MM.1S (cell line): ENCODE measurements around the gene MTHFR.

Source experiments
- CTCF ChIP-seq: fragments of 300-600 bp; sonication (generic); IDR thresholded peaks from 2 replicates; pipeline ENCODE4 v1.5.1; 2016; ENCODE audit warnings: antibody characterized with exemption, low read length, mixed read lengths
- EZH2 ChIP-seq: fragments of 300-600 bp; sonication (generic); optimal IDR thresholded peaks from 2 replicates; pipeline ENCODE3; 2017; ENCODE audit warnings: low read depth, mild to moderate bottlenecking, antibody characterized with exemption, low read length, mixed read lengths
- EZH2phosphoT487 ChIP-seq: fragments of 300-600 bp; sonication (generic); IDR thresholded peaks from 2 replicates; pipeline ENCODE4 v1.6.1; 2018; ENCODE audit warnings: antibody characterized with exemption, low read length

GRCh38 chr1:11855430-11855829, 49.7 kb upstream of the MTHFR start:
- no peak for TF ChIP-seq CTCF
- TF ChIP-seq EZH2phosphoT487: no peak
- TF ChIP-seq EZH2: no peak
